Germinal center (tissue), 1 donor: ENCODE data around the gene F8.
A peak's percentile ranks its signal among the peaks of the same experiment; 100 is the strongest.
"Not testable (repeated sequence)": the region's sequence is repeated elsewhere in the genome, so short reads cannot be mapped to it uniquely, and the experiment has no call there.

Experiments used
- DNase-seq: peaks from one replicate; pipeline ENCODE4 v3.0.0; 2012; ENCODE audit warnings: mixed read lengths, low spot score

F8 gene

DNA sequence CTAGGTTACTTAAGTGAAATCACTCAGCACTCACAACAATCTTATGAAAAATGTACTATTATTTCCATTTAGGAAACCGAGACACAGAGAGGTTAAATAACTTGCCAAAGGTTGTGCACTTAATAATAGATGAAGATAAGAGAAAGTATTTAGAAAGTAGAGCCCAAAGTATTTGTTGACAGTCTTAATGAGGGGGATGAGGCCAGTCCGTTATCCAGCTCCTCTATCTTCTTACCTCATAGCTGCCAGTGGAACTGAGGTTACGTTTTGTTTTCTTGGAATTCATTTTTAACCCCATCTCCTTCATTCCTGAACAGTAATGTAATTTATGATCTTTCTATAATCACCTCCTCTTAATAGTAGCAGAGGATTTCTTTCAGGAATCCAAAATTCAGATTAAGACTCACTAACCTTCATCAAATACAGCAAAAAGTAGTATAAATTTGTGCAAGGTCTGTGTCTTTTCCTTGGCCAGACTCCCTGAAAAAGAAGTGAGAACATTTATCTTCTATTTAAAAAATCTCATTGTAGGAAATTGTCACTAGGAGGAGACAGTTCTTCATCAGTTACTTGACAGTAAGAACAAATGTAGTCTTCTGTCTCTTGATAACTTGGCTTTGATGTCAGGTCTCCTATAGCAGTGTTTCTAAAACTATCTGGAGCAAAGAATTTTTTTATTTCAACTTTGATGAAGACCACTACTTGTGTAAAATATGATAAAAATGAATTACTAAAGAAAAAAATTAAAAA is 35.5 kb downstream of the F8 start:
- DNase-seq: no peak

DNA sequence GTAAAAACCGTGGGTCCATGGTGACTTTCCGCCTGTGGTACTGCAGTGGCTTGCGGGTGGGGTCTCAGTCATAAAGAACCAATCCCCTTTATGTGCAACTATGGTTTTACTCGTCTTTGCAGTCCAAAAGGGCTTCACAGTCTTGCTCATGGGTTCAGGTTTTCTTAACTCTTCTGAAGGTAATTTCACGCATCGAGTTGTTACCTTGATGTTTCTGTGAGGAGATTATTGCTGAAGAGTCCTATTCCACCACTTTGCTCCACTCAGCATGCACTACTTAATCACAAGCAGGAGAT is 41.5 kb downstream of the F8 start:
- no peak for DNase-seq

- DNase-seq: peak; percentile 39
Measured at GRCh38 chrX:154980330-154981115, 42.0 kb downstream of the F8 start.

GRCh38 chrX:154979629-154980028 is 42.9 kb downstream of the F8 start:
- DNase-seq: no peak

GRCh38 chrX:154968353-154968752 is 54.2 kb downstream of the F8 start:
- no peak for DNase-seq

DNA sequence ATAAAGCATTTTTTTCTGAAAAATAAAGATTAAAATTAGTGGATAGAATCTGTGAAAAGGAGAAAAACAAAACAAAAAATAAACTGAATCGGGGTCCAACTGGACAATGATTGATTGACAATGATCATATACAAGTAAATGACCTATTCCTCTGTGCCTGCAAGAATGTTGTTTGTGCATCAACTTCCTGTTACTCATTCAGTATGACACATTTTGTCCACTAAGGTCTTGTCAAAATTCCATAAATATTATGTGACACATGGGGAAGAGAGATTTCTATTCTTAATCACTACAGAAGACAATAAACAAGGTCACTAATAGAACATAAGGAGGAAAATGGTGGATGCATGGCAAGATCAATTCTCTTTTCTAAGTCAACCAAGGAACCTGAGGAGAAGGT is 54.9 kb downstream of the F8 start:
- DNase-seq: no peak

GRCh38 chrX:154961947-154962346 is 60.6 kb downstream of the F8 start:
- DNase-seq: no peak

- not testable (repeated sequence) for DNase-seq
Measured at GRCh38 chrX:154955799-154956198, 66.7 kb downstream of the F8 start.

- not testable (repeated sequence) for DNase-seq
Measured at GRCh38 chrX:154939265-154939664, 83.3 kb downstream of the F8 start.

DNA sequence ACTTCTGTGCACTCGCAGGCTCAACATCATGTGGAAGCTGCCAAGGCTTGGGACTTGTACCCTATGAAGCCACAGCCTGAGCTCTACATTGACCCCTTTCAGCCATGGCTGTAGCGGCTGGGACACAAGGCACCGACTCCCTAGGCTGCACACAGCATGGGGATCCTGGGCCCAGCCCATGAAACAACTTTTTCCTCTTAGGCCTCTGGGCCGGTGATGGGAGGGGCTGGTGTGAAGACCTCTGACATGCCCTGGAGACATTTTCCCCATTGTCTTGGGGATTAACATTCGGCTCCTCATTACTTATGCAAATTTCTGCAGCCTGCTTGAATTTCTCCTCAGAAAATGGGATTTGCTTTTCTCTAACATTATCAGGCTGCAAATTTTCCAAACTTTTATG is 97.8 kb downstream of the F8 start:
- not testable (repeated sequence) for DNase-seq

DNA sequence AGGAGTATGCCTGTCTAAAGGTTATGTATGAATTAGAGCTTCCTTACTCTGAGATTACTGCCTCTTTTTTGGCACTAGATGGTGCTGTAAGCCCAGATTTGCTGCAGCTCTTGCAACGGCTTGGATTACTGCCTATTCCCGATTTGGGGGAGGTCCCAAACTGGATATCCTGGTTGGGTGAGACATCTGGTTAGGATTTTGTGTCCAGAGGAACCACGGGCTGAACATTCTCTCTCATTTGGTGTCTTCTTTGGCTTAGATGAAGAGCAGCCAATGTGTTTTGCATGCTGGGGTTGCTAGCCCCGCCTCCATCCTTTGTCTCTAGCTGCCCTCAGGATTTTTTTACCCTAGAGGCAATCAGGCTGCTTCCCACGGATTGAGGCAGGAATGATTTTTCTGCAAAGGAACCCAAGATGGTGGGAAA is 104.5 kb downstream of the F8 start:
- peak; percentile 11 for DNase-seq

GRCh38 chrX:154914052-154914451 is 108.5 kb downstream of the F8 start:
- DNase-seq: no peak

GRCh38 chrX:154910528-154910927 is 112.0 kb downstream of the F8 start:
- not testable (repeated sequence) for DNase-seq

GRCh38 chrX:154910048-154910447 is 112.5 kb downstream of the F8 start:
- DNase-seq: not testable (repeated sequence)

DNA sequence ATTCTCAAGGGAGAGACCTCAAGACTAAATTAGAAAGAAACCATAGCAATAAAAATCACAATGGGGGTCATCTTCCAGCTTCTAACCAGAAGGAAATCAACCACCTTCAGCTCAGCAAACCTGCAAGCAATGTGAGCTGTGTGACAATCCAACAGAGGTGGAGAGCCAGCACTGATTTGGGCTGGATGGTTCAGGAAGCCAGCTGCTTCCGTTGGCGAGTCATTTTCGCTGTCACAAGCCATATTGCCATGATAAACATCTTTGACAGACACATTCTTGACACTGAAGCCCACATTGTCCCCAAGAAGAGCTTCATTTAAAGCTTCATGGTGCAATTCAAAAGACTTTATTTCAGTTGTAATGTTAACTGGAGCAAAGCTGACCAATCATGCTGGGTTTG is 113.7 kb downstream of the F8 start:
- DNase-seq: no peak

DNA sequence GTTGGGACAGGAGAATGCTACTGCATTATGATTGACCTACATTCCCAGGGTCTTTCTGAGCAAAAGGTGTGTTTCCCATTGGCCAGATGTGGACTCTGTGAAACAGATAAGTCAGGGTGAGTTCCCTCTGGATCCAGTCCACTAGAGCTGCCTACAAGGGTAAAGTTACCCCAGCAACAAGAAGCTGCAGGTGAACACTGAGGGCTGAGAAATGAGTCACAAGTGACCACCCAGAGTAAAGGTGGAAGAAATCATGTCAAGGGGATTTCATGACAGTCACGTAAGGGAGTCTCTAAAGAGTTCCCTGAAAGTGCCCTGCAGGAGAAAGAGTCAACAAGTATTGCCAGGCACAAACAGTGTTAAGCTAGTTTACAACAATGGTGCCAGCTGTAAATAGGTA is 120.1 kb downstream of the F8 start:
- no peak for DNase-seq

GRCh38 chrX:154900323-154900722 is 122.2 kb downstream of the F8 start:
- DNase-seq: no peak

GRCh38 chrX:154892296-154892695 is 130.2 kb downstream of the F8 start:
- DNase-seq: no peak

DNA sequence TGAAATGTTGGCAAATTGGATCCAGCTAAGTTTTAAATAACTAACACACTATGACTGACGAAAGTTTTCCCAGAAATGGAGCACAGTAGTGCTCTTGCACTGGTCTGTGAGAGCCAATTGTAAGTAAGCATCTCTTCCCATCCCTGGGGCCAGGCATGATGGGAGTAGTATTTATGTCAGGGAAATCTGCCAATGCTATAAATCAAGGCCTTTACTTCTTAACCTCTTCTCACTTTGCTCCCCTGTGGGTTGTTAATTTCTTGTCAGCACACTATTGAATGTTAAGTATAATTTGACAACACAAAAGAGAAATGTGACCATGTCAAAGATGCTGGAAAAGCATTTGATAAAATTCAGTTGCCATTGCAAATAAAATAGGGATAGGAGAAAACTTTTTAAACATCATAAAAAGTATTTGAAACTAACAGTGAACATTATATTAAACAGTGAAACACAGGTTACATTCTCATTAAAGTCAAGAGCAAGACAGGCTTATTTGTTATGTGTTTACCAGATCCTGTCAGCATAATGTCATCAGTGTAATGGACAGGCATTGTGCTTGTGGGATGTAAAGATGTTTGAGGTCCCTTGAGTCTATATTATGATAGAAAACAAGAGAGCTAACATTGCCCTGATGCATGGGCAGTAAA is 131.4 kb downstream of the F8 start:
- DNase-seq: no peak

DNA sequence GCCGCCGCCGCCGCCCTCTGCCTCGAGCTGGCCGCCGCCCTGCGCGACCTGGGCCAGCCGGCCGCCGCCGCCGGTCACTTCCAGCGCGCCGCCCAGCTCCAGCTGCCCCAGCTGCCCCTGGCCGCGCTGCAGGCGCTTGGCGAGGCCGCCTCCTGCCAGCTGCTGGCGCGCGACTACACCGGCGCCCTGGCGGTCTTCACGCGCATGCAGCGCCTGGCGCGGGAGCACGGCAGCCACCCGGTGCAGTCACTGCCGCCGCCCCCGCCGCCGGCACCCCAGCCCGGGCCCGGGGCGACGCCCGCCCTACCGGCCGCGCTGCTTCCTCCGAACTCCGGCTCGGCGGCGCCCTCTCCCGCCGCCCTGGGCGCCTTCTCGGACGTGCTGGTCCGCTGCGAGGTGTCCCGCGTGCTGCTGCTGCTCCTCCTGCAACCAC is 135.7 kb downstream of the F8 start:
- not testable (repeated sequence) for DNase-seq

DNA sequence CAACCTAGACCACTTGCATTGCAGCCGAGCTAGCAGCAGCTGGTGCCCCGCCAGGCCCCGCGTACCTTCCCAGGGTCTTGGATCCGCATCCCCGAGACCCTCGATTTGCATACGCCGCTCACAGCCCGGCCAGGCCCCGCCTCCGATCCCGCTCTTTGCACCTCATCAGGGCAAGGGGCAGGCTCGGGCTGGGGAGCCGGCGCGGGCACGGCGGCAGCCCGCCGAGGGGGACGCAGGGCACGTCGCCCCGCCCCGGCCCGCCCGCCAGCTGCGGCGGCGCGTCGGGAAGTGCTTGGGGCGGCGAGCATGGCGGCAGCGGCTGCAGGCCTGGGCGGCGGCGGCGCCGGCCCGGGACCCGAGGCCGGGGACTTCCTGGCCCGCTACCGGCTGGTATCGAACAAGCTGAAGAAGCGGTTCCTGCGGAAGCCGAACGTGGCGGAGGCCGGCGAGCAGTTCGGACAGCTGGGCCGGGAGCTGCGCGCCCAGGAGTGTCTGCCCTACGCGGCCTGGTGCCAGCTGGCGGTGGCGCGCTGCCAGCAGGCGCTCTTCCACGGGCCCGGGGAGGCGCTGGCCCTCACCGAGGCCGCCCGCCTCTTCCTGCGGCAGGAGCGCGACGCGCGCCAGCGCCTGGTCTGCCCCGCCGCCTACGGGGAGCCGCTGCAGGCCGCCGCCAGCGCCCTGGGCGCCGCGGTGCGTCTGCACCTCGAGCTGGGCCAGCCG is 136.3 kb downstream of the F8 start, which contains the start of gene F8A1:
Gene F8A1 (plus strand): TSS at position 287 of the 720 bp plus-strand sequence. CDS start 20 bp downstream, at position 307.
- not testable (repeated sequence) for DNase-seq

- not testable (repeated sequence) for DNase-seq
Measured at GRCh38 chrX:154885549-154885948, 137.0 kb downstream of the F8 start.
